ENCODE data around the gene TMEM43.
"Not testable (repeated sequence)": the region's sequence is repeated elsewhere in the genome, so short reads cannot be mapped to it uniquely, and the experiment has no call there.

Gene TMEM43

DNA sequence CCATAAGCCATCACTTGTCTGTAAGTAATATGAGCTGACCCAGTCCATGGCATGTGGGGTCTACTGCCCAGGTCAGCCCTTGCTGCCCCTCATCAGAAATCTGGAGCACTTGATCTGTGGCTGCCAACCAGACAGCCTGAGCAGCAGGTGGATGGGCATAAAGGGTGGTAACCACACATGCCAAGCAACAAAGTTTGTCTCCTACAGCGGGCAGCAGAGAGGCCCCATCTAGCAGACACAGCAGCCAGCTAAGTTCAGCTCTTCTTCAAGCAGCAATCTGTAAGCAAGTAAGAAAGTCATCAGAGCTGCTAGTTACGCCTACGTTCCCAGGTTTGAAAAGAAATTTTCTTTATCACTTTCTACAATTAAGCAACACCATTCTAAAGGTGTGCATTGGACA, 28.1 kb upstream of the TMEM43 start:
- TF ChIP-seq, protein P1, sequence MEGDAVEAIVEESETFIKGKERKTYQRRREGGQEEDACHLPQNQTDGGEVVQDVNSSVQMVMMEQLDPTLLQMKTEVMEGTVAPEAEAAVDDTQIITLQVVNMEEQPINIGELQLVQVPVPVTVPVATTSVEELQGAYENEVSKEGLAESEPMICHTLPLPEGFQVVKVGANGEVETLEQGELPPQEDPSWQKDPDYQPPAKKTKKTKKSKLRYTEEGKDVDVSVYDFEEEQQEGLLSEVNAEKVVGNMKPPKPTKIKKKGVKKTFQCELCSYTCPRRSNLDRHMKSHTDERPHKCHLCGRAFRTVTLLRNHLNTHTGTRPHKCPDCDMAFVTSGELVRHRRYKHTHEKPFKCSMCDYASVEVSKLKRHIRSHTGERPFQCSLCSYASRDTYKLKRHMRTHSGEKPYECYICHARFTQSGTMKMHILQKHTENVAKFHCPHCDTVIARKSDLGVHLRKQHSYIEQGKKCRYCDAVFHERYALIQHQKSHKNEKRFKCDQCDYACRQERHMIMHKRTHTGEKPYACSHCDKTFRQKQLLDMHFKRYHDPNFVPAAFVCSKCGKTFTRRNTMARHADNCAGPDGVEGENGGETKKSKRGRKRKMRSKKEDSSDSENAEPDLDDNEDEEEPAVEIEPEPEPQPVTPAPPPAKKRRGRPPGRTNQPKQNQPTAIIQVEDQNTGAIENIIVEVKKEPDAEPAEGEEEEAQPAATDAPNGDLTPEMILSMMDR (conservative IDR thresholded peaks at IDR 0.05; ENCODE audit: control insufficient read depth, insufficient read depth, low read depth, low read length) = no peak
- H3K4me3 ChIP-seq (ENCODE audit: control insufficient read depth, low read depth, low read length) = no peak overlapping the region
- no peak for DNase-seq (ENCODE audit: low read depth)

DNA sequence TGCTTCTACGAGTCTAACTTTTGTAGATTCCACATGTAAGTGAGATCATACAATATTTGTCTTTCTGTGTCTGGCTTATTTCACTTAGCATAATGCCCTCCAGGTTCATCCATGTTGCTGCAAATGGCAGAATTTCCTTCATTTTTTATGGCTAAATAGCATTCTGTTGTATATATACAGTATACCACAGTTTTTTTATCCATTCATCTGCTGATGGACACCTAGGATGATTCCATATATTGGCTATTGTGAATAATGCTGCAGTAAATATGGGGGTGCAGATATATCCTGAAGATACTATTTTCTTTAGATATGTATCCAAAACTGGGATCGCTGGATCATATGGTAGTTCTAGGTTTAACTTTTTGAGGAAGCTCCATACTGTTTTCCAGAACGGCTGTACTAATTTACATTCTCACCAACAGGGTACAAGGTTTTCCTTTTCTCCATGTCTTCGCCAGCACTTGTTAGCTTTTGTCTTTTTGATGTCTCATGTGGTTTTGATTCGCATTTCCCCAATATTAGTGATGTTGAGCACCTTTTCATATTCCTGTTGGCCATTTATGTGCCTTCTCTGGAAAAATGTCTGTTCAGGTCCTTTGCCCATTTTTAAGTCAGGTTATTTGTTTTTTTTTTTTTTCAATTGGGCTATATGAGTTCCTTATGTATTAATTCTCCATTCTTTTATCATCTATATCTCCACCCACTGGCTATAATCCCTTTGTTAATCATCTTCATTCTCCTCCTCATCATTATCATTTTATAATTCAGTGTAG, 27.0 kb upstream of the TMEM43 start:
- TF ChIP-seq, protein P1 (conservative IDR thresholded peaks at IDR 0.05; ENCODE audit: control insufficient read depth, insufficient read depth, low read depth, low read length) = no peak
- H3K4me3 ChIP-seq (ENCODE audit: control insufficient read depth, low read depth, low read length) = no peak overlapping the region
- DNase-seq (ENCODE audit: low read depth) = no peak

DNA sequence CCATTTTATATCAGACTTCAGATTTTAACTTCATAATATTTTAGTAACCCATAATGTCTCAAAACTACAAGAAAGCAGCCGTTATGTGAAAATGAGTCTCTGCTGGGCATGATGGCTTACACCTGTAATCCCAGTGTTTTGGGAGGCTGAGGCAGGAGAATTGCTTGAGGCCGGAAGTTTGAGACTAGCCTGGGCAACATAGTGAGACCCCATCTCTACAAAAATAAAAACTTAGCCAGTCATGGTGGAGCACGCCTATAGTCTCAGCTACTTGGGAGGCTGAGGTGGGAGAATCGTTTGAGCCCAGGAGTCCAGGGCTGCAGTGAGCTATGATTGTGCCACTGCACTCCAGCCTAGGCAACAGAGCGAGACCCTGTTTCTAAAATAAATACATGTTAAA, 15.0 kb upstream of the TMEM43 start:
- not testable (repeated sequence) for H3K4me3 ChIP-seq (ENCODE audit: control insufficient read depth, low read depth, low read length); DNase-seq (ENCODE audit: low read depth)

DNA sequence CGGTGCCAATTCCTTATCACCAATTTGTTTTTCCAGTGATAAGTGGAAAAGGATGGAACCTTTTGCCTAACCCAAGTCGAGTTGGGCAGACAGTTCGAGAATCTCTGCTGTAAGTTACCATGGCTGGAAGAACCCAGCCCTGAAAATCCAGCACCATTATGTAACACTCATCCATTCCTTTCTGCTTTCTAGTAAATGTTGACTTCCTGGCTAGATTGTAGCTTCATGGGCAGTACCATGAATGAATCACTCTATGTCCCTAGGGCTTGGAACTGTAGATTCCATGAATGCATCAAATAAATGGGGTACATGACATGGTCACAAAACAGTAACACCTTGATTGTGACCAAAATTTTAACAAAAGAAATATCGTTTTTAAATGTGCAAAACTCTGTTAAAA, 14.2 kb upstream of the TMEM43 start:
- TF ChIP-seq, protein P1 (conservative IDR thresholded peaks at IDR 0.05; ENCODE audit: control insufficient read depth, insufficient read depth, low read depth, low read length) = no peak
- H3K4me3 ChIP-seq (ENCODE audit: control insufficient read depth, low read depth, low read length) = no peak overlapping the region
- no peak for DNase-seq (ENCODE audit: low read depth)

DNA sequence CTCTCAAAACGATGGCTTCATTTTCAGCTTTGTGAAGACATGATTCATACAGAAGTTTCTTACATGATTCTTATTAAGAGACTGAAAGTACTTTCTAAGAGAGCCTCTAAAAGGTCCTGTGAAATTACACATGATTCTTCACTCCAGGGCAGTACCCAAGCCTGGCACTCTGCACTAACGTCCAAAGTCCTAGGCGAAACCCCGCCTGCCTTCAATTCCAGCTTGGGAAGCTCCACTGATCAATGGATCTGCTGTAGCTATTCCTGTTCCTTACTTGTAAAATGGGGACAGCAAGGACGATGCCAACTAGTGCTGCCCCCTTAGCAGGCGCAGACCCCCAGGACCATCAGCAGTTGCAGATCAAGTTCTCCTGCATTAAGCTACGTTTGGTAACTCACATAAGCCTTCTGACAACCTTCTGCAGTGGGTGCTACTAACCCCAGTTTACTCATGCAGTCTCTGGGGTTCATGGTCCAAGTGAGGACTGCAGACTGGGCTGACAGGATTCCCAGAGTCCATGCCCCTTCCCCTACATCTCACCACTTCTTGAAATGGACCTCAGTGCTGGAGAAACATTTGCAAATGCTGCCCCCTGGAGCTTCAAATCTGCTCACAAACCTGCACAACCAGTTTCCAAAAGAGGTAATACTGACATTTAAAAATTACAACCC, 10.8 kb upstream of the TMEM43 start:
- DNase-seq (ENCODE audit: low read depth) = no peak
- H3K4me3 ChIP-seq (ENCODE audit: control insufficient read depth, low read depth, low read length) = no peak overlapping the region
- TF ChIP-seq, protein P1 (conservative IDR thresholded peaks at IDR 0.05; ENCODE audit: control insufficient read depth, insufficient read depth, low read depth, low read length) = peak; percentile 11

DNA sequence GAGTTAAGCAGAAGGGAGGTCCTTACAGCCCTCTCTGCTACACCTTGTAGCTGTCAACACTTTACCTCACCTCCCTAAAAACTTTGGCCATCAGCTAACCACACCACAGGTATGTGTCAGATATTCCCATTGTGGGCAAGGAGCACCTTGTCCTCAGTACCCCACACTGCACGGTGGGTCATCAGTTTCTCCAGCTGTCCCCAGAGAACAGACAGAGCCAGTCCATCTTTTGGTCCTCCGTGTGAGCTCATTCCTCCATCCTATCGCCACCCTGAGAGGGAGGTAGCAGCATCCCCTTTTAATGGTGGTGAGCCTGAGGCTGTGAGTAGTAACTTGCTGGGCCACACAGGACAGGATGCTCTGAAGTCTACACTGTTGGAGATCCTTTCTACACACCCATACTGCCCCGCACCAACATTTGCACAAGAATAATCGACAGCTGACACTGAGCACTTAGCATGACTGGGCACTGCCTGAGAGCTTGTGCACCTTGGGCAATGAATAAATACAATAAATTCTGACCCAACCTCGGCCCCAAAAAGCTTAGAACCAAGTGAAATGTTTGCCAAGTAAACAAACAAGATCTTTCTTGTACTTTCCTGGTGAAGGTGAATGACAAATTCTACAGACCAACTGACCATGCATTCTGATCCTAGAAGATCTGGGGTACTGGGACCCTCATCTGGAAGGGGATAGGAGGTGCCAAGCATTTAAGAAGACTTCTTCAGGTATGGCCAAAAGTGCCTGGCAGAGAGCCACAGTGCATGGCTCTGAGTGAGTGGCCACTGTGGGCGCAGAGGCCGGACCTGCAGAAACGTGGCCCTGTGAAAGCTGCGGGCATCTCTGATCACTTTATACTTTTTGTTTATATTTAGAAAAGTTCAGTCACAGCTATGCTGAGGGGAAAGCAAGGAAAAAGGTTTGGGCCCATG, 7.1 kb upstream of the TMEM43 start:
- no peak overlapping the region for H3K4me3 ChIP-seq (ENCODE audit: control insufficient read depth, low read depth, low read length)
- no peak for DNase-seq (ENCODE audit: low read depth)
- TF ChIP-seq, protein P1 (conservative IDR thresholded peaks at IDR 0.05; ENCODE audit: control insufficient read depth, insufficient read depth, low read depth, low read length) = no peak

All from fibroblast of mammary gland (primary cell).